ENCODE results near the gene NAT10. TPM values are rescaled to one million over a fixed set of nuclear protein-coding genes. Genes with fewer than 3 reads are reported as not detected.

The NAT10 gene
- total RNA-seq, 1 donor from 2014 or later, result 32.2 TPM

GRCh38 chr11:34168642-34169420 lies 63.4 kb downstream of the NAT10 start:
- H3K36me3 ChIP-seq (ENCODE audit: insufficient read depth, low read length), result no peaks in the 10 kb centered on the region
- Mint-ChIP-seq H3K36me3 (ENCODE audit: low read depth, unreplicated experiment) (peaks cover 18% of the 10 kb centered on the region), H3K4me1 (ENCODE audit: low read depth, unreplicated experiment) (peaks cover 15% of the 10 kb centered on the region), H3K27me3 (ENCODE audit: low read depth, unreplicated experiment) (peaks cover 2% of the 10 kb centered on the region), H3K4me3 (ENCODE audit: unreplicated experiment) (no peak overlapping the region), H3K9me3 (ENCODE audit: unreplicated experiment) (no peaks in the 10 kb centered on the region), H3K27ac (ENCODE audit: unreplicated experiment) (peak overlapping the region; percentile 68)
- H3K9ac ChIP-seq (ENCODE audit: low read length), result no peak overlapping the region
- no peak overlapping the region for H3K4me2 ChIP-seq (ENCODE audit: low read length)
- H3K4me1 ChIP-seq (ENCODE audit: insufficient read depth, low read length), result no peaks in the 10 kb centered on the region
- H4K20me1 ChIP-seq (ENCODE audit: insufficient read depth, low read length), result peaks cover 18% of the 10 kb centered on the region
- DNase-seq (ENCODE audit: low read depth) (peak; percentile 56), FAIRE-seq (no peak)
- H3K4me3 ChIP-seq (ENCODE audit: insufficient read depth, low read depth, low read length), result no peak overlapping the region
- H3K27ac ChIP-seq (ENCODE audit: low read depth, low read length), result no peak overlapping the region
- no peaks in the 10 kb centered on the region for H3K9me3 ChIP-seq (ENCODE audit: insufficient read depth, low read depth, low read length)
- H2AFZ ChIP-seq (ENCODE audit: low read depth, low read length), result no peak overlapping the region
- no peaks in the 10 kb centered on the region for H3K27me3 ChIP-seq (ENCODE audit: insufficient read depth, low read length)
- H3K79me2 ChIP-seq (ENCODE audit: insufficient read depth, low read length), result no peaks in the 10 kb centered on the region
- no peak for TF ChIP-seq CTCF (IDR thresholded peaks at IDR 0.05; ENCODE audit: insufficient read depth, low read depth, low read length)
- no peak for TF ChIP-seq EZH2 (IDR thresholded peaks at IDR 0.05; ENCODE audit: insufficient read depth, low read length)

- Mint-ChIP-seq H3K4me3 (ENCODE audit: unreplicated experiment) (no peak overlapping the region), H3K4me1 (ENCODE audit: low read depth, unreplicated experiment) (peaks cover 15% of the 10 kb centered on the region), H3K27me3 (ENCODE audit: low read depth, unreplicated experiment) (peaks cover 2% of the 10 kb centered on the region), H3K9me3 (ENCODE audit: unreplicated experiment) (no peaks in the 10 kb centered on the region), H3K27ac (ENCODE audit: unreplicated experiment) (peak overlapping the region; percentile 49), H3K36me3 (ENCODE audit: low read depth, unreplicated experiment) (peaks cover 18% of the 10 kb centered on the region)
- no peak for DNase-seq (ENCODE audit: low read depth)
- Histone ChIP-seq H3K79me2 (ENCODE audit: insufficient read depth, low read length) (no peaks in the 10 kb centered on the region), H3K27ac (ENCODE audit: low read depth, low read length) (no peak overlapping the region), H3K4me3 (ENCODE audit: insufficient read depth, low read depth, low read length) (no peak overlapping the region), H3K36me3 (ENCODE audit: insufficient read depth, low read length) (no peaks in the 10 kb centered on the region), H3K27me3 (ENCODE audit: insufficient read depth, low read length) (no peaks in the 10 kb centered on the region), H3K9me3 (ENCODE audit: insufficient read depth, low read depth, low read length) (no peaks in the 10 kb centered on the region), H4K20me1 (ENCODE audit: insufficient read depth, low read length) (peaks cover 19% of the 10 kb centered on the region), H3K9ac (ENCODE audit: low read length) (no peak overlapping the region), H3K4me1 (ENCODE audit: insufficient read depth, low read length) (peaks cover 3% of the 10 kb centered on the region), H2AFZ (ENCODE audit: low read depth, low read length) (no peak overlapping the region), H3K4me2 (ENCODE audit: low read length) (no peak overlapping the region)
- no peak for TF ChIP-seq EZH2 (IDR thresholded peaks at IDR 0.05; ENCODE audit: insufficient read depth, low read length)
- TF ChIP-seq CTCF (IDR thresholded peaks at IDR 0.05; ENCODE audit: insufficient read depth, low read depth, low read length), result no peak
- no peak for FAIRE-seq
These were observed 64.3 kb downstream of the NAT10 start for GRCh38 chr11:34169686-34170085.

GRCh38 chr11:34173050-34173449 lies 67.6 kb downstream of the NAT10 start:
- peaks cover 20% of the 10 kb centered on the region for H4K20me1 ChIP-seq (ENCODE audit: insufficient read depth, low read length)
- peaks cover 2% of the 10 kb centered on the region for H3K27me3 Mint-ChIP-seq (ENCODE audit: low read depth, unreplicated experiment)
- no peaks in the 10 kb centered on the region for H3K9me3 Mint-ChIP-seq (ENCODE audit: unreplicated experiment)
- no peak overlapping the region for H3K4me3 ChIP-seq (ENCODE audit: insufficient read depth, low read depth, low read length)
- no peak overlapping the region for H2AFZ ChIP-seq (ENCODE audit: low read depth, low read length)
- no peak for TF ChIP-seq CTCF (IDR thresholded peaks at IDR 0.05; ENCODE audit: insufficient read depth, low read depth, low read length)
- no peak for TF ChIP-seq EZH2 (IDR thresholded peaks at IDR 0.05; ENCODE audit: insufficient read depth, low read length)
- H3K4me1 ChIP-seq (ENCODE audit: insufficient read depth, low read length), result peaks cover 4% of the 10 kb centered on the region
- no peak overlapping the region for H3K4me2 ChIP-seq (ENCODE audit: low read length)
- no peak overlapping the region for H3K9ac ChIP-seq (ENCODE audit: low read length)
- H3K27ac ChIP-seq (ENCODE audit: low read depth, low read length), result no peak overlapping the region
- peaks cover 5% of the 10 kb centered on the region for H3K36me3 Mint-ChIP-seq (ENCODE audit: low read depth, unreplicated experiment)
- H3K36me3 ChIP-seq (ENCODE audit: insufficient read depth, low read length), result no peaks in the 10 kb centered on the region
- FAIRE-seq, result no peak
- H3K4me3 Mint-ChIP-seq (ENCODE audit: unreplicated experiment), result no peak overlapping the region
- no peaks in the 10 kb centered on the region for H3K9me3 ChIP-seq (ENCODE audit: insufficient read depth, low read depth, low read length)
- no peak for DNase-seq (ENCODE audit: low read depth)
- peaks cover 22% of the 10 kb centered on the region for H3K4me1 Mint-ChIP-seq (ENCODE audit: low read depth, unreplicated experiment)
- no peaks in the 10 kb centered on the region for H3K27me3 ChIP-seq (ENCODE audit: insufficient read depth, low read length)
- H3K27ac Mint-ChIP-seq (ENCODE audit: unreplicated experiment), result no peak overlapping the region
- no peaks in the 10 kb centered on the region for H3K79me2 ChIP-seq (ENCODE audit: insufficient read depth, low read length)
